Activated CD8-positive, alpha-beta T cell treated with anti-CD3 and anti-CD28 coated beads for 36 hours (primary cell): Measurements from ENCODE around the gene SRRT. TPM values are rescaled to one million over a fixed set of nuclear protein-coding genes. Genes with fewer than 3 reads are reported as not detected.
A peak's percentile ranks its signal among the peaks of the same experiment; 100 is the strongest.

ENCODE experiments used
- ATAC-seq: fragments of 200-7000 bp; cut with Tn5 transposase; one replicate; pipeline ENCODE4 v1.10.0; 2021; ENCODE audit warnings: mild to moderate bottlenecking, moderate library complexity
- CTCF ChIA-PET: fragments of 350-600 bp; sonication (Branson Sonifier 250); formaldehyde crosslinking; loops from one replicate; lab custom pipeline; 2021; ENCODE audit warnings: antibody characterized with exemption; lab: Charles Lee
- POLR2A ChIA-PET: fragments of 350-600 bp; sonication (Branson Sonifier 250); formaldehyde crosslinking; loops from one replicate; lab custom pipeline; 2021; ENCODE audit warnings: antibody characterized with exemption; lab: Charles Lee
- DNase-seq: peaks from one replicate; pipeline ENCODE4 v3.0.0-alpha.2; 2020
- H3K27ac Mint-ChIP-seq: one replicate; pipeline ENCODE4 v1.8.0; 2021; ENCODE audit warnings: mild to moderate bottlenecking, mixed read lengths
- H3K27me3 Mint-ChIP-seq: one replicate; pipeline ENCODE4 v1.8.0; 2021; ENCODE audit warnings: mixed read lengths
- H3K36me3 Mint-ChIP-seq: one replicate; pipeline ENCODE4 v1.8.0; 2021; ENCODE audit warnings: low read depth, mixed read lengths
- H3K4me1 Mint-ChIP-seq: one replicate; pipeline ENCODE4 v1.8.0; 2021; ENCODE audit warnings: low read depth, mixed read lengths
- H3K4me3 Mint-ChIP-seq: one replicate; pipeline ENCODE4 v1.8.0; 2021; ENCODE audit warnings: mild to moderate bottlenecking, moderate library complexity, mixed read lengths
- H3K9me3 Mint-ChIP-seq: one replicate; pipeline ENCODE4 v1.8.0; 2021; ENCODE audit warnings: mixed read lengths
- CTCF ChIP-seq: fragments of 200-600 bp; IDR thresholded peaks from one replicate; pipeline ENCODE4 v1.8.0; 2022; ENCODE audit warnings: antibody characterized with exemption, mild to moderate bottlenecking
- intact Hi-C: fragments of 100-400 bp; cut with micrococcal nuclease; formaldehyde crosslinking; loops from one replicate; pipeline ENCODE4 v1.10.0; 2022
- total RNA-seq, 2 experiments: library from RNA; stranded (reverse); gene quantifications; one replicate each; pipeline ENCODE4 v1.2.3, GENCODE V29; 2021

SRRT gene
- total RNA-seq, 2 experiments from 2014 or later = 211 to 239 TPM

DNA sequence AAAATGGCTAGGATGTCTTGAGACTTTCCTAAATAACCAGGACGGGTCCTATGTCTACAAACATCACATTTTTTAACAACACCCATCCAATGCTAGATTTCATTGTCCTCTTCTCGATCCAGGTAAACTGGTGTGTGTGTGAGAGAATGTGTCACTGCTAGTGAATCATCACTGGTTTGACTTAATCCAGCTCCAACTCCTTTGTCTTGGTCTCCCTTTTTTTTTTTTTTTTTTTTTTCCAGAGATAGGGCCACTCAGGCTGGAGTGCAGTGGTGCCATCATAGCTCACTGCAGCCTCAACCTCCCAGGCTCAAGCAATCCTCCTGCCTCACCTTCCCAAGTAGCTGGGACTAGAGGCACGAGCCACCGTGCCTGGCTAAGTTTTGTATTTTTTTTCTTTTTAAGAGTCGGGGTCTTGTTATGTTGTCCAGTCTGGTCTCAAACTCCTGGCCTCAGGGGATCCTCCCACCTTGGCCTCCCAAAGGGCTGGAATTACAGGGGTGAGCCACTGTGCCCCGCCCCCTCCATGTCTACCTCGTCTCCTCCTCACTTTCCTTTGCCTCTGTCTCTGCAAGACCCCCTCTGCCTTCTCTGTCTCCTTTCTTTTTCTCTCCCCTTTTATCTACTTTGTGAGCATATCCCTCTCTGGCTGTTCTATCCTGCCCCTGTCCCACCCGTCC is 16.8 kb downstream of the SRRT start:
- ChIA-PET CTCF (interaction anchor here (0.7 to 2.5 kb wide), 3 partner anchors 167 to 301 kb away, joined by 3 to 8 read pairs (median 3); no protein-coding TSS in a partner anchor), POLR2A (no interaction called here)
- Mint-ChIP-seq H3K27ac (no peak overlapping the region), H3K9me3 (no peaks in the 10 kb centered on the region), H3K4me1 (peaks cover 30% of the 10 kb centered on the region), H3K4me3 (peak overlapping the region; percentile 73), H3K27me3 (peaks cover 33% of the 10 kb centered on the region), H3K36me3 (peaks cover 23% of the 10 kb centered on the region)
- ATAC-seq (no peak), DNase-seq (no peak)
- no peak for TF ChIP-seq CTCF
- intact Hi-C loops = no loop called here

- Mint-ChIP-seq H3K36me3 (peaks cover 14% of the 10 kb centered on the region), H3K27ac (no peak overlapping the region), H3K4me1 (peaks cover 22% of the 10 kb centered on the region), H3K9me3 (no peaks in the 10 kb centered on the region), H3K4me3 (no peak overlapping the region), H3K27me3 (peaks cover 38% of the 10 kb centered on the region)
- DNase-seq = no peak
- intact Hi-C loops = no loop called here
- CTCF ChIA-PET = interaction anchor here (2.5 kb wide), 1 partner anchor 166 kb away, joined by 8 read pairs; no protein-coding TSS in a partner anchor
- ATAC-seq = no peak
- POLR2A ChIA-PET = no interaction called here
- TF ChIP-seq CTCF = no peak
Measured at GRCh38 chr7:100892364-100893317, 17.7 kb downstream of the SRRT start.

GRCh38 chr7:100893318-100893895 is 18.5 kb downstream of the SRRT start:
- DNase-seq (no peak), ATAC-seq (no peak)
- TF ChIP-seq CTCF = no peak
- Mint-ChIP-seq H3K36me3 (peaks cover 7% of the 10 kb centered on the region), H3K9me3 (no peaks in the 10 kb centered on the region), H3K4me1 (peaks cover 16% of the 10 kb centered on the region), H3K27ac (no peak overlapping the region), H3K4me3 (no peak overlapping the region), H3K27me3 (peaks cover 43% of the 10 kb centered on the region)
- ChIA-PET POLR2A (interaction anchor here (0.5 kb wide), 1 partner anchor 18 kb away, joined by 3 read pairs; the partner anchor contains the start of gene SRRT), CTCF (interaction anchor here (2.5 to 2.9 kb wide), 3 partner anchors 165 to 184 kb away, joined by 8 to 15 read pairs (median 10); no protein-coding TSS in a partner anchor)
- intact Hi-C loops = no loop called here

GRCh38 chr7:100893910-100894721 is 19.2 kb downstream of the SRRT start:
- peaks cover 43% of the 10 kb centered on the region for H3K27me3 Mint-ChIP-seq
- no peak for DNase-seq
- peaks cover 14% of the 10 kb centered on the region for H3K4me1 Mint-ChIP-seq
- TF ChIP-seq CTCF = no peak
- CTCF ChIA-PET = interaction anchor here (0.8 to 2.9 kb wide), 11 partner anchors 9 to 277 kb away, joined by 3 to 15 read pairs (median 4); partner anchors contain the start of gene TRIM56
- no peak overlapping the region for H3K27ac Mint-ChIP-seq
- no peak overlapping the region for H3K4me3 Mint-ChIP-seq
- intact Hi-C loops = no loop called here
- H3K36me3 Mint-ChIP-seq = no peaks in the 10 kb centered on the region
- POLR2A ChIA-PET = interaction anchor here (0.5 to 1.3 kb wide), 2 partner anchors 18 to 19 kb away, joined by 3 to 4 read pairs; partner anchors contain the start of gene SRRT
- no peaks in the 10 kb centered on the region for H3K9me3 Mint-ChIP-seq
- no peak for ATAC-seq
